Calu3 (cell line): Measurements from ENCODE around the gene FHIP1A. TPM values are rescaled to one million over a fixed set of nuclear protein-coding genes. Genes with fewer than 3 reads are reported as not detected.

Experiments used
- BruUV-seq: library from RNA; stranded (reverse); fragments of 400-500 nt; replicated peaks from 2 replicates; lab custom pipeline; 2021; lab: Mats Ljungman, UMichigan
- CTCF ChIA-PET: fragments of 300-600 bp; sonication (Branson Sonifier 250); formaldehyde crosslinking; loops from one replicate; lab custom pipeline; 2022; ENCODE audit warnings: antibody characterized with exemption; lab: Charles Lee
- DNase-seq: peaks from one replicate; pipeline ENCODE4 v3.0.0; 2022
- H3K27ac Mint-ChIP-seq: one replicate; pipeline ENCODE4 v1.8.0; 2022; ENCODE audit warnings: mixed read lengths; ENCODE audit not compliant: unreplicated experiment
- H3K27me3 Mint-ChIP-seq: one replicate; pipeline ENCODE4 v1.8.0; 2022; ENCODE audit warnings: mixed read lengths; ENCODE audit not compliant: unreplicated experiment
- H3K36me3 Mint-ChIP-seq: one replicate; pipeline ENCODE4 v1.8.0; 2022; ENCODE audit warnings: mild to moderate bottlenecking, moderate library complexity, mixed read lengths; ENCODE audit not compliant: insufficient read depth, unreplicated experiment
- H3K4me1 Mint-ChIP-seq: one replicate; pipeline ENCODE4 v1.8.0; 2022; ENCODE audit warnings: mild to moderate bottlenecking, low read depth, mixed read lengths; ENCODE audit not compliant: unreplicated experiment
- H3K4me3 Mint-ChIP-seq: one replicate; pipeline ENCODE4 v1.8.0; 2022; ENCODE audit warnings: mild to moderate bottlenecking, low read depth, moderate library complexity, mixed read lengths; ENCODE audit not compliant: unreplicated experiment
- H3K9me3 Mint-ChIP-seq: one replicate; pipeline ENCODE4 v1.8.0; 2022; ENCODE audit warnings: low read depth, mixed read lengths; ENCODE audit not compliant: unreplicated experiment
- intact Hi-C: fragments of 100-400 bp; cut with micrococcal nuclease; formaldehyde crosslinking; loops from one replicate; pipeline ENCODE4 v1.10.0; 2022; ENCODE audit not compliant: unreplicated experiment
- total RNA-seq: library from RNA; stranded (reverse); gene quantifications from 2 replicates; pipeline ENCODE4 v1.2.3, GENCODE V29; 2022
- TF ChIP-seq, protein P1 (sequence below): fragments of 200-600 bp; IDR thresholded peaks from one replicate; pipeline ENCODE4 v1.8.0; 2022; ENCODE audit warnings: antibody characterized with exemption; ENCODE audit not compliant: unreplicated experiment

The FHIP1A gene
- total RNA-seq, 1 experiment from 2014 or later, result 25.9 TPM

DNA sequence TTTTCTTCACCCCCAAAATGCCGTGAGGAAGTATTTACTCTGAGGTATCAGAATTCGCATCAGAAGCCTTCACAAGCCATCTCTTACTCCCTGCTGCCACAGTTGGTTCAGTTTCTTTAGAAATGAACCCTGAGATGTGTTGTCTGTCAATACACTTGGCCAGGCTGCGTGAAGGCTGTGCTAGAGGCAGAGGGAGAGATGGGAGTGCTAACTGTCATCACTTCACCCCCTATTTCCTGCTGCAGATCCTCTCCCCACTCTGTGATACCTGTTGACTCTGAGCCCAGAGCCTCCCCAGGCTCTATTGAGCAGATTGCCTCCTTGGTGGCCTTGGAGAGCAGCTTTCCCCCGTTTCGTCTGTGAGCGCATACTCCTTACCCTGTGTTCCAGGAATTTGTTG is 34.8 kb downstream of the FHIP1A start:
- intact Hi-C loops, result no loop called here
- Mint-ChIP-seq H3K4me1 (no peaks in the 10 kb centered on the region), H3K36me3 (no peaks in the 10 kb centered on the region), H3K27ac (no peak overlapping the region), H3K9me3 (no peaks in the 10 kb centered on the region), H3K4me3 (no peak overlapping the region), H3K27me3 (no peaks in the 10 kb centered on the region)
- TF ChIP-seq, protein P1, sequence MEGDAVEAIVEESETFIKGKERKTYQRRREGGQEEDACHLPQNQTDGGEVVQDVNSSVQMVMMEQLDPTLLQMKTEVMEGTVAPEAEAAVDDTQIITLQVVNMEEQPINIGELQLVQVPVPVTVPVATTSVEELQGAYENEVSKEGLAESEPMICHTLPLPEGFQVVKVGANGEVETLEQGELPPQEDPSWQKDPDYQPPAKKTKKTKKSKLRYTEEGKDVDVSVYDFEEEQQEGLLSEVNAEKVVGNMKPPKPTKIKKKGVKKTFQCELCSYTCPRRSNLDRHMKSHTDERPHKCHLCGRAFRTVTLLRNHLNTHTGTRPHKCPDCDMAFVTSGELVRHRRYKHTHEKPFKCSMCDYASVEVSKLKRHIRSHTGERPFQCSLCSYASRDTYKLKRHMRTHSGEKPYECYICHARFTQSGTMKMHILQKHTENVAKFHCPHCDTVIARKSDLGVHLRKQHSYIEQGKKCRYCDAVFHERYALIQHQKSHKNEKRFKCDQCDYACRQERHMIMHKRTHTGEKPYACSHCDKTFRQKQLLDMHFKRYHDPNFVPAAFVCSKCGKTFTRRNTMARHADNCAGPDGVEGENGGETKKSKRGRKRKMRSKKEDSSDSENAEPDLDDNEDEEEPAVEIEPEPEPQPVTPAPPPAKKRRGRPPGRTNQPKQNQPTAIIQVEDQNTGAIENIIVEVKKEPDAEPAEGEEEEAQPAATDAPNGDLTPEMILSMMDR, result no peak
- DNase-seq, result no peak
- CTCF ChIA-PET, result no interaction called here
- BruUV-seq, result no TSS peak

DNA sequence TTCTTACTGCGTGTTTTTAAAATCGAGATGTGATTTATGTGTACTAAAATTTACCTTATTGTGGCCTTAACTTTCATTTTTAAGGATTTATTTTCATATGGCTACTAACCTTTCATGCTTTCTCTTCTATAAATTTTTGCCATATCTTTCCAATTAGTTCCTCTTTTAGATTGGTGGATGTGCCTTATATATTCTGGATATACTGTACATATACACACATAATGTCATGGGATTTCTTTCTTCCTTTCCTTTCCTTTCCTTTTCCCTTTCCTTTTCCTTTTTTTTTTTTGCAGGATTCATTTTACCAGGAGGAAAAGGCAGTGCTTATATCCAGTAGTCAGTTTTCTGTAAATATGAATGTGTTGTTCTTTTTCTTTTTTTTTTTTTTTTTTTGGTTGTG is 37.2 kb downstream of the FHIP1A start:
- intact Hi-C loops, result no loop called here
- H3K36me3 Mint-ChIP-seq, result no peaks in the 10 kb centered on the region
- H3K27me3 Mint-ChIP-seq, result no peaks in the 10 kb centered on the region

DNA sequence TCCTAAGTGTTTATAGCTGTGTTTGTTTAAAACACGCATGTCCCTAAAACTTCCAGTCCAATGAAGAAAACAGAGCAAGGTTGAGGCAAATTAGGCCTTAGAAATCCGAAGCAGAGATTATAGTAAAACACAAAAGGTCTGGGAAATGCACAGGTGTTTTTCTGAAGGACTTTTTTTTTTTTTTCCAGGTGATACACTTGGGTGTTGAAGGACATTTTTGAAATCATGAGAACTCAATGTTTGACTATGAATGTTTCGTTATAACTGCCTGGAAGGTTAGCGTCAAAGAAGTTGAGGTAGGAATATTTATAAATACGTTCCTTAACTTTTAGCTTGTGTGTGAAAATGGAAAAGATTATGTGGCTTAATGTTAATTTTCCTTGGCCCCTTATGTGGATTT is 45.5 kb downstream of the FHIP1A start:
- intact Hi-C loops, result no loop called here
- no peak overlapping the region for H3K4me3 Mint-ChIP-seq
- H3K36me3 Mint-ChIP-seq, result no peaks in the 10 kb centered on the region
- TF ChIP-seq, protein P1, result no peak
- H3K27ac Mint-ChIP-seq, result no peak overlapping the region
- peaks cover 13% of the 10 kb centered on the region for H3K4me1 Mint-ChIP-seq
- no TSS peak for BruUV-seq
- CTCF ChIA-PET, result no interaction called here
- H3K27me3 Mint-ChIP-seq, result no peaks in the 10 kb centered on the region
- H3K9me3 Mint-ChIP-seq, result no peaks in the 10 kb centered on the region
- no peak for DNase-seq

More for the DNA sequence above, 37.2 kb downstream of the FHIP1A start:
- Mint-ChIP-seq H3K27ac (no peak overlapping the region), H3K9me3 (no peaks in the 10 kb centered on the region), H3K4me3 (no peak overlapping the region), H3K4me1 (no peaks in the 10 kb centered on the region)
- BruUV-seq, result no TSS peak
- TF ChIP-seq, protein P1, result no peak
- CTCF ChIA-PET, result no interaction called here
- no peak for DNase-seq

DNA sequence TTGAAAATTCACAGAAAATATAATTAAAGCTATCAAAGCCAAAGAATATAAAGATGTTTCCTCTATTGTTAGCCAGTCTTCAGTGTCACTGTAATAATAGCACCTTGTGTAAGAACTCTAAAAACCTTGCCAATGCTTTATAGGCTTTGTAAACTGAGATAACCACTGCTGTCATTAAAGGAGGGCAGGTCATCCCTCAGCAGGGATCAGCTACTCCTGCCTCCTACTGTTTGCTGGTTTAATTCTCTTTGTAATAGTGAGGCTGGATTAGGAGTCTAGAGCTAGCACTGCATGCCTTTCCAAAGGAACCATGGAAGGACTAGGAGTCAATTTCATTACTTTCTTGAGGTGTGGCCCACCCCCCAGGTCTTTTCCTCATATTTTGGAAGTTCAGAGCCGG is 46.2 kb downstream of the FHIP1A start:
- CTCF ChIA-PET, result interaction anchor here (0.6 kb wide), 1 partner anchor 911 kb away, joined by 3 read pairs; no protein-coding TSS in a partner anchor
- TF ChIP-seq, protein P1, result no peak
- Mint-ChIP-seq H3K27ac (no peak overlapping the region), H3K9me3 (no peaks in the 10 kb centered on the region), H3K4me1 (peaks cover 16% of the 10 kb centered on the region), H3K36me3 (no peaks in the 10 kb centered on the region), H3K27me3 (no peaks in the 10 kb centered on the region), H3K4me3 (no peak overlapping the region)
- no peak for DNase-seq
- intact Hi-C loops, result no loop called here
- no TSS peak for BruUV-seq
